ENCODE results near the gene SMPD3. TPM values are rescaled to one million over a fixed set of nuclear protein-coding genes. Genes with fewer than 3 reads are reported as not detected.

The SMPD3 gene
- total and polyA plus RNA-seq, 2 of the 8 experiments (the other 6 are each of a cell fraction or from before 2014, with no cell fraction given), result 0.39 to 1.3 TPM

- FAIRE-seq, result no peak
- CTCF ChIA-PET (ENCODE audit: partially characterized antibody), result interaction anchor here (0.9 to 1.3 kb wide), 2 partner anchors 46 to 48 kb away, joined by 3 to 6 read pairs; partner anchors contain the start of gene SLC7A6
- TF ChIP-seq RNF2 (IDR thresholded peaks at IDR 0.05; ENCODE audit: borderline replicate concordance, low read depth, low read length, missing control alignments, poor library complexity, severe bottlenecking) (no peak), FOSL1 (IDR thresholded peaks at IDR 0.05; ENCODE audit: insufficient read depth, low read depth, low read length) (no peak), NRF1 (IDR thresholded peaks at IDR 0.05; ENCODE audit: low read depth, low read length) (no peak), TEAD4 (IDR thresholded peaks at IDR 0.05; ENCODE audit: low read depth, low read length) (no peak), SIX5 (IDR thresholded peaks at IDR 0.05; ENCODE audit: low read depth, low read length) (no peak), BACH1 (IDR thresholded peaks at IDR 0.05; ENCODE audit: low read length) (no peak), POU5F1 (IDR thresholded peaks at IDR 0.05; ENCODE audit: low read depth, low read length) (no peak), SAP30 (IDR thresholded peaks at IDR 0.05; ENCODE audit: insufficient read depth, insufficient replicate concordance, low read length) (no peak), KDM5A (IDR thresholded peaks at IDR 0.05; ENCODE audit: low read length) (no peak)
- TF ChIP-seq, protein P1, sequence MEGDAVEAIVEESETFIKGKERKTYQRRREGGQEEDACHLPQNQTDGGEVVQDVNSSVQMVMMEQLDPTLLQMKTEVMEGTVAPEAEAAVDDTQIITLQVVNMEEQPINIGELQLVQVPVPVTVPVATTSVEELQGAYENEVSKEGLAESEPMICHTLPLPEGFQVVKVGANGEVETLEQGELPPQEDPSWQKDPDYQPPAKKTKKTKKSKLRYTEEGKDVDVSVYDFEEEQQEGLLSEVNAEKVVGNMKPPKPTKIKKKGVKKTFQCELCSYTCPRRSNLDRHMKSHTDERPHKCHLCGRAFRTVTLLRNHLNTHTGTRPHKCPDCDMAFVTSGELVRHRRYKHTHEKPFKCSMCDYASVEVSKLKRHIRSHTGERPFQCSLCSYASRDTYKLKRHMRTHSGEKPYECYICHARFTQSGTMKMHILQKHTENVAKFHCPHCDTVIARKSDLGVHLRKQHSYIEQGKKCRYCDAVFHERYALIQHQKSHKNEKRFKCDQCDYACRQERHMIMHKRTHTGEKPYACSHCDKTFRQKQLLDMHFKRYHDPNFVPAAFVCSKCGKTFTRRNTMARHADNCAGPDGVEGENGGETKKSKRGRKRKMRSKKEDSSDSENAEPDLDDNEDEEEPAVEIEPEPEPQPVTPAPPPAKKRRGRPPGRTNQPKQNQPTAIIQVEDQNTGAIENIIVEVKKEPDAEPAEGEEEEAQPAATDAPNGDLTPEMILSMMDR (IDR thresholded peaks at IDR 0.05; ENCODE audit: control extremely low read depth in 1 of 3, insufficient read depth in 1 of 3, low read depth in 1 of 3, low read length in 3 of 3), result no peak
Observed at GRCh38 chr16:68309799-68310198, 138.5 kb downstream of the SMPD3 start.

More at GRCh38 chr16:68309799-68310198, 138.5 kb downstream of the SMPD3 start:
- Histone ChIP-seq H2BK12ac (ENCODE audit: low read depth, low read length) (no peak overlapping the region), H3K18ac (ENCODE audit: extremely low read depth, low read length) (no peak overlapping the region), H4K20me1 (replicated peaks in 1 of 2; ENCODE audit: control insufficient read depth in 1 of 2, insufficient read depth in 2 of 2, low read length in 2 of 2) (peaks cover 0 to 7% of the 10 kb centered on the region in 2 experiments), H3K4me2 (ENCODE audit: insufficient read depth in 1 of 2, low read depth in 2 of 2, low read length in 2 of 2) (peak overlapping the region; percentile 93 to 98), H2BK15ac (ENCODE audit: low read length) (no peak overlapping the region), H3K23ac (ENCODE audit: insufficient read length) (peak overlapping the region; percentile 42), H4K91ac (replicated peaks; ENCODE audit: insufficient read length, low read length) (no peak overlapping the region), H3K4ac (replicated peaks; ENCODE audit: insufficient read length, low read depth, low read length) (no peak overlapping the region), H3K79me1 (ENCODE audit: low read depth, low read length) (peaks cover 5% of the 10 kb centered on the region; the same call in 1 of the 2 replicates), H3K23me2 (ENCODE audit: low read depth, low read length) (peaks cover 9% of the 10 kb centered on the region; the same call in 1 of the 2 replicates), H2AFZ (ENCODE audit: low read length) (no peak overlapping the region), H2BK5ac (ENCODE audit: low read depth, low read length) (no peak overlapping the region), H3K27me3 (replicated peaks in 1 of 4; ENCODE audit: control insufficient read depth in 3 of 4, extremely low read depth in 1 of 4, insufficient read depth in 3 of 4, low read length in 3 of 4) (no peaks in the 10 kb centered on the region), H3K4me1 (replicated peaks in 1 of 4; ENCODE audit: control insufficient read depth in 3 of 4, insufficient read depth in 4 of 4, low read length in 3 of 4) (peaks cover 3 to 6% (median 4%) of the 10 kb centered on the region in 4 experiments; a peak in 5 of 7 replicates), H2BK120ac (replicated peaks; ENCODE audit: low read depth, low read length) (no peak overlapping the region), H3K27ac (ENCODE audit: low read depth, low read length) (no peak overlapping the region), H2AK5ac (ENCODE audit: low read depth, low read length) (no peak overlapping the region), H3K9me3 (ENCODE audit: insufficient read depth in 2 of 2, low read depth in 1 of 2, low read length in 1 of 2) (no peaks in the 10 kb centered on the region), H3K36me3 (ENCODE audit: control insufficient read depth in 2 of 4, insufficient read depth in 4 of 4, low read length in 3 of 4) (peaks cover 0 to 33% (median 12%) of the 10 kb centered on the region in 4 experiments; a peak in 7 of 8 replicates), H3K9ac (replicated peaks in 1 of 4; ENCODE audit: extremely low read depth in 1 of 4, low read depth in 3 of 4, low read length in 3 of 4) (peak overlapping the region; percentile 49 to 89 (median 83)), H4K5ac (ENCODE audit: insufficient read length, low read depth, low read length) (peak overlapping the region; percentile 6), H4K8ac (ENCODE audit: extremely low read depth, insufficient read depth, low read length) (no peak overlapping the region), H2BK20ac (ENCODE audit: low read length) (no peak overlapping the region), H3K79me2 (ENCODE audit: control insufficient read depth in 1 of 2, insufficient read depth in 2 of 2, low read length in 2 of 2) (peaks cover 4 to 29% of the 10 kb centered on the region in 2 experiments), H3K14ac (ENCODE audit: insufficient read length) (no peak overlapping the region), H3K56ac (replicated peaks; ENCODE audit: insufficient read length, low read depth, low read length) (no peak overlapping the region), H3K4me3 (ENCODE audit: extremely low read depth in 1 of 4, insufficient read depth in 2 of 4, low read depth in 3 of 4, low read length in 4 of 4) (peak overlapping the region; percentile 69 to 96 (median 86))
- no peak for DNase-seq (ENCODE audit: low read depth in 1 of 2, low spot score in 2 of 2)
- 75% methylated on average over 6 of the region's 6 CpGs; no CpG with 5 or more reads in 1 of the 2 experiments for WGBS, 2 experiments (ENCODE audit: extremely low coverage in 1 of 2, insufficient coverage in 1 of 2, insufficient read length in 1 of 2, insufficient replicate concordance in 2 of 2, low coverage in 1 of 2, low lambda C conversion rate in 2 of 2, missing lambda C conversion rate in 1 of 2)
- POLR2A ChIA-PET (ENCODE audit: partially characterized antibody), result interaction anchor here (0.7 to 3.8 kb wide), 4 partner anchors 10 to 65 kb away, joined by 3 to 35 read pairs (median 11); partner anchors contain the start of gene PLA2G15
